ENCODE data around the gene HNRNPK. TPM values are rescaled to one million over a fixed set of nuclear protein-coding genes. Genes with fewer than 3 reads are reported as not detected.

HNRNPK gene
- total and polyA plus RNA-seq, 4 donors, result 137 to 403 (median 231) TPM

GRCh38 chr9:83932851-83933250, 47.2 kb downstream of the HNRNPK start:
- Histone ChIP-seq H3K27ac (ENCODE audit: low read depth in 1 of 2, low read length in 2 of 2) (no peak overlapping the region), H3K36me3 (ENCODE audit: control insufficient read depth in 4 of 4, insufficient read depth in 3 of 4, low read depth in 1 of 4, low read length in 3 of 4) (no peaks in the 10 kb centered on the region), H3K4me1 (ENCODE audit: control insufficient read depth in 4 of 4, insufficient read depth in 4 of 4, low read length in 3 of 4) (peaks cover 4 to 9% (median 6%) of the 10 kb centered on the region in 4 donors), H3K27me3 (ENCODE audit: control insufficient read depth in 4 of 4, insufficient read depth in 4 of 4, low read length in 3 of 4) (no peaks in the 10 kb centered on the region), H3K9me3 (ENCODE audit: control insufficient read depth in 4 of 4, low read length in 3 of 4) (no peaks in the 10 kb centered on the region), H3K4me3 (ENCODE audit: low read depth in 1 of 3, low read length in 3 of 3) (no peak overlapping the region), H3K9ac (ENCODE audit: low read depth in 1 of 2, low read length in 2 of 2) (no peak overlapping the region)
- DNase-seq (ENCODE audit: low spot score), result no peak
- TF ChIP-seq MAX (IDR thresholded peaks at IDR 0.05) (no peak), TAF1 (conservative IDR thresholded peaks at IDR 0.05) (no peak), NR2F2 (IDR thresholded peaks at IDR 0.05) (no peak), CTCF (IDR thresholded peaks at IDR 0.05; ENCODE audit: low read depth, low read length, missing input control) (no peak), HNF4G (IDR thresholded peaks at IDR 0.05) (no peak)
- 95% methylated on average over 5 of the region's 5 CpGs for WGBS

GRCh38 chr9:83932011-83932410, 48.0 kb downstream of the HNRNPK start:
- H3K27me3 ChIP-seq (ENCODE audit: control insufficient read depth in 4 of 4, insufficient read depth in 4 of 4, low read length in 3 of 4), result no peaks in the 10 kb centered on the region
- TF ChIP-seq MAX (IDR thresholded peaks at IDR 0.05) (no peak), RXRA (IDR thresholded peaks at IDR 0.05) (no peak), GABPA (IDR thresholded peaks at IDR 0.05 in 1 of 2, conservative IDR thresholded peaks at IDR 0.05 in 1 of 2) (no peak), TAF1 (conservative IDR thresholded peaks at IDR 0.05) (no peak), FOXA1 (IDR thresholded peaks at IDR 0.05) (no peak), CTCF (IDR thresholded peaks at IDR 0.05; ENCODE audit: low read depth, low read length, missing input control) (no peak), ZBTB33 (IDR thresholded peaks at IDR 0.05) (no peak), SP1 (IDR thresholded peaks at IDR 0.05) (no peak), RAD21 (IDR thresholded peaks at IDR 0.05) (no peak), NR2F2 (IDR thresholded peaks at IDR 0.05) (no peak), ATF3 (IDR thresholded peaks at IDR 0.05) (no peak), HNF4A (conservative IDR thresholded peaks at IDR 0.05) (no peak), JUND (IDR thresholded peaks at IDR 0.05) (no peak), YY1 (IDR thresholded peaks at IDR 0.05) (no peak), REST (IDR thresholded peaks at IDR 0.05) (no peak), FOXA2 (IDR thresholded peaks at IDR 0.05) (no peak), HNF4G (IDR thresholded peaks at IDR 0.05) (no peak), EGR1 (IDR thresholded peaks at IDR 0.05; ENCODE audit: low read depth in 2 of 2) (no peak)
- H3K9me3 ChIP-seq (ENCODE audit: control insufficient read depth in 4 of 4, low read length in 3 of 4), result no peaks in the 10 kb centered on the region
- no peak overlapping the region for H3K27ac ChIP-seq (ENCODE audit: low read depth in 1 of 2, low read length in 2 of 2)
- H3K4me3 ChIP-seq (ENCODE audit: low read depth in 1 of 3, low read length in 3 of 3), result no peak overlapping the region
- H3K36me3 ChIP-seq (ENCODE audit: control insufficient read depth in 4 of 4, insufficient read depth in 3 of 4, low read depth in 1 of 4, low read length in 3 of 4), result no peaks in the 10 kb centered on the region
- peaks cover 4 to 9% (median 6%) of the 10 kb centered on the region in 4 donors for H3K4me1 ChIP-seq (ENCODE audit: control insufficient read depth in 4 of 4, insufficient read depth in 4 of 4, low read length in 3 of 4)
- 89% methylated on average over 2 of the region's 2 CpGs for WGBS
- H3K9ac ChIP-seq (ENCODE audit: low read depth in 1 of 2, low read length in 2 of 2), result no peak overlapping the region
- no peak for DNase-seq (ENCODE audit: low spot score)

Data from liver (tissue), 9 donors.